Activated T-helper 1 cell treated with Interleukin-2 at 50 U/mL for 16 hours (primary cell): ENCODE data around the gene GPSM1.

Experiments
- DNase-seq: peaks from one replicate; pipeline ENCODE4 v3.0.0-alpha.2; 2020; ENCODE audit warnings: low read depth

Gene GPSM1

DNA sequence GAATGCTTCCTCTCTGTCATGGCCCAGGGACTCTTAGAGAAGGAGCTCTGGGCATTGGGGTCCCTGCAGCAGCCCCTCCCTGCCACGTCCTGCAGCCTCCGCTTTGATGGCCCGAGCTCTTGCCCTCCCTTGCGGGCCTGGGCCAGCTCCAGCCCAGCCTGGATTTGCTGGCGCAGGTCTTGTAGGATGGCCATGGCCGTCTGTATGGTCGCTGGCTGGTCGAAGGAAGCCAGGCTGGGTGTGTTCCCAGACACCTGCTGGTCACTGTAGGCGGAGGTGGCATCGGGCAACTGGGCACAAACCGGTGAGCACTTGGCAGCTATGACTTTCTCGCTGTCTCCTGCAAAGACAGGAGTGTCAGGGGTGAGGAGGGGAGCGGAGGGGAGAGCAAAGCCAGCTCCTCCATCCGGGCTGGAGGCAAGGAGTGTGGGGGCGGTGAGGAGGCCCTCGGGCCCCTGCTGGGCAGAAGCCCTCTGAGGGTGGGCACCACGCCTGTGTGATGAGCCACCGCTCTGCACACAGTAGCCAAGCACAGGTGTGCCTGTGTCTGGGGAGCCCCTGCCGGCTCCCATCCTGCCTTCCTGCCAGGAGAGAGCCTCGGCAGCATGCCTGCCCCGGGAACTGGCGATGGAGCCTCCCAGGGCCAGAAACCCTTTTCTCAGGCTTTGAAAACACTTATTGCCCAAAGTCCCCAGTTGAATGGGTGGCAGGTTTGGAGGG lies 35.9 kb upstream of the GPSM1 start:
- no peak for DNase-seq

DNA sequence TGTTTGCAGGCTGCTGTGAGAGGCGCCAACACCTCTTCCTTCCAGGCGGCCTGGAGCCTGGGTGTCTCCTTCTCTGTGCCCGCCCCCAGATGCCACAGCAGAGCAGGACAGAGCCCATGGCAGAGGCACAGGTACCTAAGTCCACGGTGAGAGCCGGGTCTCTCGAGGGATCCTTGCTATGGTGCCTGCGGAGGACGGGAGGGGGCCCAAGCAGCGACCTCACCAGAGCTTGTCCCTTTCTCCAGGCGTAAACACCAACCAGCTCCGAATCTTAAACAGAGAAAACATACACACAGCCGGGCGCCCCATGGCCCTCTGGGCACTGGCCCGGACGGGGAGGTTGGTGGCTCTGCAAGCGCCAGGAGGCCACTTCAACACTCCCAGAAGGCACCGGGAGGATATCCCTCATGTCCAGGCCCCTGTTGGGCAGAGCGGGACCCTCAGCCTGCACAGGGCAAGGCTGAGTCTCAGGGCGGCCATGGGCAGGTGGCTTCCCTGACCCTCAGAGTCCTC lies 35.3 kb upstream of the GPSM1 start:
- DNase-seq = no peak

DNA sequence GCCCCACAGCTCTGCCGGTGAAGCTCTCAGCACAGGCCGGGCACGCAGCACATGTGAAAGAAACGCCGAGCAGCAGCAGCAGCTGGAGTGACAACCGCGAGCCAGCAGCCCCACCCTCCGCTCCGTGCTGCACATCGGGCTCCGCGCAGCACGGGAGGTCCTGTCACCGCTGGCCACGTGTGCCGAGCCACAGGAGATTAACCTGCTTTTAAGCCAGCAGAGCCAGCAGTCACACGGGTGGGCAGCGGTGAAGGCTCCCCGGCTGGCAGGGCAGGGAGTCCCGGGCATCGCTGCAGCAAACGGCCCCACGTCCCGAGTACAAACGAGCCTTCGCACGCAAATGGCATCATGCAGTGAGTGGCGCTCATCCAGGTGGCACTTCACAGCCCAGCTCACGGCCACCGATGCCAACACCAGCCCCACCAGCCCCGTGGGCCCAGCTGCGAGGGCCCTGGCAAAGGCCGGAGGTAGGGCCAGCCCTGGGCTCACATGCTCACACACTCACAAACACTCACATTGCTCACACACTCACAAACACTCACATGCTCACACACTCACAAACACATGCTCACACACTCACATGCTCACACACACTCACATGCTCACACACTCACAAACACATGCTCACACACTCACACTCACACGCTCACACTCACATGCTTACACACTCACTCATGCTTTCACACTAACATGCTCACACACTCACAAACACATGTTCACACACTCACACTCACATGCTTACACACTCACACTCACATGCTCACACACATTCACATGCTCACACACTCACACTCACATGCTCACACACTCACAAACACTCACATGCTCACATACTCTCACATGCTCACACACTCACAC lies 34.5 kb upstream of the GPSM1 start:
- DNase-seq = no peak

DNA sequence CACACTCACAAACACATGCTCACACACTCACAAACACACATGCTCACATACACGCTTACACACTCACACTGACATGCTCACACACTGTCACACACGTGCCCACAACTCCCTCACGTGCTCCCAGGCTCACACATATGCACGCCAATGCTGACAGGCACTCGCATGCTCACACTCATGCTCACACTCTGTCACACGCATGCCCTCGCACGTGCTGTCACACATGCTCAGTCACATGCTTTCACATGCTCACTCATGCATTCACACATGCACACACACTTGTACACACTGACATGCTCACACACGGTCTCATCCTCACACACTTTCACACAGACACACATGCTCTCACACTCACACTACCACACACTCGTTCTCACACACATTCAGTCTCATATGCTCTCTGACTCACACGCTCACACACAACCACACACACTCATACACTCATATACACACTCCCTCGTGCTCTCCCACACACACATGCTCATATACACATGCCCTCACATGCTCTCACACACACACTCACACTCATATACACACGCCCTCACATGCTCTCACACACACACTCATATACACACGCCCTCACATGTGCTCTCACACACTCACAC lies 33.8 kb upstream of the GPSM1 start:
- no peak for DNase-seq

DNA sequence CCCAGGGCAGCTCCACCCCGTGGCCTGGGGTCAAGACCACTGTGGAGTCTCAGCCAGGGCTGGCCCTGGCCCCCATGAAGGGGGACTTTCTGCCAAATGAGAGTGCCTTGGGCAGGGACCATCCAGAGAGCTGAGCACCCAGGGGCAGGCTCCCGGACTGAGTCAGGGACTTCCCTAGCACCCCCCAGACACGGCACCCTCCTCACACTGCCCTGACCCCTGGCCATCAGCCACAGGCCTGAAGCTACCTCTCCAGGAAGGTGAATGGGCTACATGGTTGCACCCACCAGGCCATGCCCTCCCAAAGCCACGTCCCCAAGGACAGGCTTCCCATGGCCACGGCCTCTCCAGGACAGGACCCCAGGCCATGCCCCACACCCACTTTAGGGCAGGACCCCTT lies 32.9 kb upstream of the GPSM1 start:
- no peak for DNase-seq

DNA sequence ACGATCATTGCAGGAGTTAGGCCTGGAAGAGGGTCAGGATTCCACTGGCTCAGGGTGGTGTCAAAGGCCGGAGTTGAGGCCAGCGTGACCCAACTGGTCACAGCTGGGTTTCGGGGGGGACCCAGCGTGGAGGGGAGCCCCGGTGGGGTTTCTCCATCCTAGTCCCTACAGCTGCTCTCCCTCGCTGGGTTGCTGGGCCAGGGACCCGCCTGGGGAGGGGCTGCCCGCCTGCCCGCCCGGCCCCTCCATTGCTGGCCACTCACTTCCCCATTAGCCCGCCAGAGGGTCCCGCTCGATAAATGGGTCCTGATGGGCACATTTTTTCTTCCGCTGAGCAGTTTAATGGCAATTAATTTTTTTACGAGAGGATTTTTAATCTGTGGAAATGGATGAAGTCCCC lies 32.3 kb upstream of the GPSM1 start:
- no peak for DNase-seq

DNA sequence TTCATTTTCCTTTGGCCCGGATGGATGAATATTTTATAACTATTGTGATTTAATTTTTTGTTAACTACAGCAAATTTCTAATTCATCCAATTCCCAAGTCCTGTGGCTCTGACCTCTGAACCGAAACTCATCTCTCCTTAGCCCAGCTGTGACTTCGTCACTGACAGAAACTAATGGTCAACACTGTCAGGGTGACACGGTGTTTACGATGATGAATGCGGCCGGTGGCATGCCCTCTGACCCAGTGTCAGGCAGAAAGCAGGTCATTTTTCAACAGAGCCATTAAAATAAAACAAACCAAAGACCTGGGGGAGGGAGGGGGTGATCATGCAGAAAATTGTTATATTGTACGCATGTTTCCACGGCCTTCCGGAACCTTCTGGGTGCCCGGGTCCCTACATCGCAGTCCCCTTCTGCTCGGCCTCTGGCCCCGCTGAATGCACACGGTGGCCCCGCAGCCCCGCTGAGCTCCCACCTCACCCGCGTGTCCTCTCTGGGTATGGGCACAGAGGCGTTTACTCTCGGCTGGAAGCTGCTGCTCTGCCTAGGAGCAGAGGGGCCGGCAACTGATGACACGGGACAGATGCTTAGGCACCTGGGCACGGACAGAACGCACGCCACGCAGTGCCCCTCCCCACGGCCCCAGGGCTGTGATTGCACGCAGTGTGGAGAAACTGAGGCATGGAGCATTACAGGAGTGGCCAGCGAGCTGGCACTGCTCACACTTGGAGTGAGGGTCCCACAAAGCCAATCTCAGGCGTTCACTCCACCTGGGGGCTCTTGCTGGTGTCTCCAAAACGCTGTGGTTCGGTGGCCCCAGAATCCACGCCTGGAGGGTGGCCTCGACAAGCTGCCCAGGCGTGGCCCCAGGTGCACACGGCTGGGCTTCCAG lies 31.6 kb upstream of the GPSM1 start:
- DNase-seq = no peak

DNA sequence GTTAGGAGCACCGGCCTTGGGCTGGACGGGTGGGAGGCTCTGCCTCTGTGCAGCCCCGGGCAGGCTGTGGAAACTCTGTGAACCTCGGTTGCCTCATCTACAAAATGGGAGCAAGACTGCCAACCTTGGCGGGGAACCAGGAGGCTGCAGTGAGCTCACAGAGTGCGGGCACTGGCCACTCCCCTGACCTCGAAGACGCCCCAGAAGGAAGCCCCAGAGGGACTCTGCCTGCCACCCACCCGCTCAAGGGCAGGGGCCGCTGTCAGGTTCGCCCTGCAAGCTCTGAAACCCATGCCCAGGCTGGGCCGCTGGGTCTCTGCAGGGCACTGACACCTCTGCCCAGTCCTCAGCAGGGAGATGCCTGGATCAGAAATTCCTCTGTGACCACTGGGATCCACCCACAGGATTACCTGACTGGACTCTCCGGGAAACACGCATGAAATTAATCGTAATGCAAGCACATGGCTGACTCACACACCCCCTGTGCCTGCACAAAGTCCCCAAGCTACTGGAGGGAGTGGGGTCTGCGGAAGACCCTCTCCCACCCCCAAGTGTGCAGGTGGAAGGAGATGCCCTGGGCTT lies 30.8 kb upstream of the GPSM1 start:
- DNase-seq = no peak

DNA sequence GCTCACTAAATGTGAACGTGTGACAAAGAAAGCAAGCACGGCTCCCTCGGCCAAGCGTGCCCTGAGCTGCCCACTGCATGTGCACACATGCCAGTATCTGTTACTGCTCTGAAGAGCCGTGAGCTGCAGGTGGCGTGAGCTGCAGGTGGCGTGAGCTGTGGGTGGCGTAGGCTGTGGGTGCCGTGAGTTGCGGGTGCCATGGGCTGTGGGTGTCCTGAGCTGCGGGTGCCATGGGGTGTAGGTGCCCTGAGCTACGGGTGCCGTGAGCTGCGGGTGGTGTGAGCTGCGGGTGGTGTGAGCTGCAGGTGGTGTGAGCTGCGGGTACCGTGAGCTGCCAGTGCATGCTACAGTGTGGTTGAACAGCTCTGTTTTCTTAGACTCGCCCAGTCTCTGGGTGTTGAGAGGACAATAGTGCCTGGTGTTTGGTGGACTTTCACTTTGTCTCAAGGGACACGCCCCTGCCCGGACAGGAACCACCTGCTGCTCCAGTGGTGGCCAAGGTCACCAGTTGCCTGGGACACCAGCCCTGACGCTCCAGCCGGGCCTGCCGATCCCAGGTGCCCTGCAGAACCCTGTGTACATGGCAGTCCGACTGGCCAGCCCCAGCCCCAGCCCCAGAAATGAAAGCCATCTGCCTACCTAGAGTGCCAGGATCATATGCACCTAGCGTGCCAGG lies 30.2 kb upstream of the GPSM1 start:
- DNase-seq = no peak

DNA sequence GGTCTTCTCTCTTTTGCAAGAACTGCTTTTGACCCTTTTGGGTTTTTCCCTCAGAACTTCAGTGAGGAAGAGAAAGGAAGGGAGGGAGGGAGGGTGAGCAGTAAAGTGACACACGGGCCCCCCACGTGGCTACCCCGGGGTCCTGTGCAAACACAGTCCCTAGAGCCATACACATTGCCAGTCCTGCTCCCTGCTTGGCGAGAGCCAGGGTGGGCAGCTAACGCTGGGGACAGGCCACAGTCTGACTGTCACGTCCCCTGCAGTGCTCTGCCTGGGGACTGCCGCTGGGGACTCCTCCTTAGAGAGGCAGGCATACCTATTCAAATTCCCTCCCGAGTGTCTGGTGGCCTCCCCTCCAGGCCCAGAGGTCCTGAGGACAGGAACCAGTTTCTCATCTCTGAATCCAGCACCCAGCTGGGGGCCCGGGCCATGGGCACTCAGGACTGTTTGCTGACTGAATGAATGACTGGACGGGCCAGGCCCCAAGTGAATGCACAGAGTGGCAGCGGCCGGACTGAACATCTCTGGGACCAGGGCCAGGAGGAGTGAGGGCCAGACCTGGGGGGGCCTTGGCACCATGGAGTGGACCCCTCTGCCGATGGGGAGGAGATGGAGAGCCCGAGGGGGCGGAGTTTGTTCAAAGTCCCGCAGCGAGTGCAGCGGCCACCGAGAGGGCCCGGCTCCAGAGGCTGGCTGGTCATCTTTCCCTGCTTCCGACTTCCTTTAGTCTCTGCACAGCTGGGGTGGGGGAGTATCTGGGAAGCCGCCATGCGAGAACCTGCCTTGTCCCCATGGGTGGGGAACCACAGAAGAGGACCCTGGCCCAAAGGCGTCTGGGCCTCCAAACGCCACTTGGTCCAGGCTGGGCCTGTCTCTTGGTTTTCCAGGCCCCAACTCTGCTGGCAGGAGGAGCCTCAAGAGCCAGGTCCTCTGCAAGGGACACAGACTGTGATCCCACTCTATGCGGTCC lies 29.3 kb upstream of the GPSM1 start:
- no peak for DNase-seq

DNA sequence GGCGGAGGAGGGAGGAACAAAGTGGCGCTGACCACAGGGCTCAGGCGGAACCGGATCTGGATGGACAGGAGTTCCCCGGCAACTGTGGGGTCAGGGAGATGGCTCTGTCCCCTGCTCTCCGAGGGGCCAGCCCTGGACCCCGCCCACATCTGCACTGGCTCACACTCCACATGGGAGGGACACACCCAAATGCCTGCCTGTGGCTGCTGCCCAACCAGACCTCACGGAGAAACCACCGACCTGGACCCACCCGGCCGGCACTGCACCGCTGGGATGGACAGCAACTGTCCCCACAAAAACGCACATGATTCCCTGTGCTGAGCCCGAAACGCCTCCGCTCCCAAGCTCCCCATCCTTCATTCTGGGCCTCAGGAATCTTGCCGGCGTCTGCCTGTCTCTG lies 28.2 kb upstream of the GPSM1 start:
- no peak for DNase-seq

DNA sequence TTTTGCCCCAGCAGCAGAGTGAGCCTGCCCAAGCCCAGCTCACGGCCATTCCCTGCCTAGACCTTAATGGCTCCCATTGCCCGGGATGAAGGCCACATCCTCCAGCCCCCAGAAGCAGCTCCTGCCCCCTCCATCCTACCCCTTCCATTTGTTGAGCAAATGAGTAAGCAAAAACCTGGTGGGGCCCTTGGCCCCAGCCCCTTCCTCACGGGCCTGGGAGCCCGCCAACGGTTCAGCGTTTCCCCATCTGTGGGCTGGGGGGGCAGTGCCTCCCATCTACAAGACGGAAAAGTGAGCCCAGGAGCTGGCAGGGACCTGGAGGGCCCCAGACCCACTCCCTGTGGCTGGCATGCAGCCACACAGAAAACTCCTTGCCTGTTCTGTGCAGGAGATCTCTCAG lies 27.8 kb upstream of the GPSM1 start:
- no peak for DNase-seq

DNA sequence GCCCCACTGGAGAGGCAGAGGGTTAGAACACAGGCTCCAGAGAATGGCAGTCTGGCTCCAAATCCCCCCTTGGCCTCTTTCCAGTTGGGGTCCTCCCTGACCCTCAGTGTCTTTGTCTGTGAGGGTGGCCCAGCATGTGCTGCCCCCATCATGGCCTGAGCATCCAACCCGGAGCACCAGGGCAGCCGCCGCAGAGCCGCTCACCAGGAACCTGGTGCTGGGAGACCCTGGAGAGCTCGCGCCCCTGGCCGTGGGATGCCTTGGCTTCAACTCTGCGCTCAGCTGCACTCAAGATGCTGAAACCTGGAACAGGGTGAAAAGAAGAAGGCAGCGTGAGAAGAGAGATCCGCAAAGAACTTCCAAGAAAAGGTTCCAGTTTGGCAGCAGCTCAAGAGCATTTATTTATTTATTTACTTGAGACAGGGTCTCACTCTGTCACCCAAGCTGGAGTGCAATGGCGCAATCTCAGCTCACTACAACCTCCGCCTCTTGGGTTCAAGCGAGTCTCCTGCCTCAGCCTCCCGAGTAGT lies 27.3 kb upstream of the GPSM1 start:
- no peak for DNase-seq

DNA sequence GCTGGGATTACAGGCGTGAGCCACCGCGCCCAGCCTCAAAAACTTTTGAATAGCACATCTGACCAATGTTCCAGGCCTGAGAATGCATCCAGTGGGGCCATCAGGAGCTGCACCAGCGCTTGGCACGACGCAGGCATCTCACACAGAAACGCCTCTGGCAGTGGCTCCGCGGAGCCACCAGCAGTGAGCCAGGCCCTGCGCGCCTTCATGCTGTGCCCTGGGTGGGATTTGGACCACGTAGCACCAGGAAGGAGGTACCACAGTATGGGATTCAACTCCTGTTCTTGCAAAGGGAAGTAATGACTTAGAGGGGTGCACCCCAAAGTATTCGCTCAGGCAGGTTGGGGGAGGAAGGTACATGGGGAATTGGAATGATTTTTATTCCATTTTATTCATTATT lies 26.5 kb upstream of the GPSM1 start:
- no peak for DNase-seq

DNA sequence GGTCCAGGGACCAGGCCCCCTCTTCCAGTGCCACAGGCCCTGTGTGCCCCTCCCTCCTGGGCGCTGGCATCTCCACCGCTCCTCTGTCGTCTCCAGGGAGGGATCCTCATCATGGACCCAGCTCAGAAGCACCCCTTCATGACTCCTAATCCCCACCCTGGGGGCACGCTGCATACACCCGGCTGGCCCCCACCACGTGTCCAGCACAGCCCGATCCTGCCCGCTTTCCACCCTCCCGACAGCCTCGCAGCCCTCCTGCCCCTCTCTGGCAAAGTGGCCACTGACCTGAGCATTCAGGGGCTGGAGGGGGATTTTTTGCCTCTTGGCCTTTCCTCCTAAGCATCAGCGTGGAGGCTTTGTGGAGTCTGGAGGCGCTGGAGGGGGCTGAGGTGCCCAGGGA lies 24.8 kb upstream of the GPSM1 start:
- DNase-seq = no peak

DNA sequence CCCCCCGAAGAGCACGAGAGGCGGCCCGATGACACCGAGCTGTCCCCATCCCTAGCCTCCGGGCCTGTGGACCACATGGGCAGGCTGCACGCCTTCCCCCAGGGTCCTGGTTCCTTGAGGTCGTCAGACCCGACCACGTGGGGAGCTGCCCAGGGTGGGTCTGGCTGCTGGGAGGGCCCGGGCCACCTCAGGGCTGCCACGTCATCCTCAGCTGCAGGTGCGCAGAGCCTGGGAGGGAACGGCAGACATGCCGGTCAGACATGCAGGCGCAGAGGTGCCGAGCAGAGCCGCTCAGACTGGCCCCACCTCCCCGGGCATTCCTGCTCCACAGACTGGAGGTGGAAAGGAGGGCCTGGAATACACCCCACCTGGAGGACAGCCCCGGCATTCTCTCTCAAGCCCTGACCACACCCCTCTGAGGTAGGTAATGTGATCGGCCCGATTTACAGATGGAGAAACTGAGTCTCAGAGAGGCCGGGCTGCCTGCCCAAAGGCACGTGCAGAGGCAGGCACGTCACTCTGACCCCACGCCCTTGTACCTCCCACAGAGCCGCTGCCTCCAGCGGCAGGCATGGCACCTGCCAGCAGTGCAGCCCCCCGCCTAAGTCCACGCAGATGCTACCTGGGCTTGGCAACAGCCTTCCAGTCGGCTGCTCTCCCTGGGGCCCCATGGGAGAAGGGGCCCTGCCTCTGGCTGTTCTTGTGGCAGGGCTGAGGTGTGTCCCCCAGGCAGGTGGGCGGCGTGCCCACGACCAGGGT lies 24.1 kb upstream of the GPSM1 start:
- no peak for DNase-seq

DNA sequence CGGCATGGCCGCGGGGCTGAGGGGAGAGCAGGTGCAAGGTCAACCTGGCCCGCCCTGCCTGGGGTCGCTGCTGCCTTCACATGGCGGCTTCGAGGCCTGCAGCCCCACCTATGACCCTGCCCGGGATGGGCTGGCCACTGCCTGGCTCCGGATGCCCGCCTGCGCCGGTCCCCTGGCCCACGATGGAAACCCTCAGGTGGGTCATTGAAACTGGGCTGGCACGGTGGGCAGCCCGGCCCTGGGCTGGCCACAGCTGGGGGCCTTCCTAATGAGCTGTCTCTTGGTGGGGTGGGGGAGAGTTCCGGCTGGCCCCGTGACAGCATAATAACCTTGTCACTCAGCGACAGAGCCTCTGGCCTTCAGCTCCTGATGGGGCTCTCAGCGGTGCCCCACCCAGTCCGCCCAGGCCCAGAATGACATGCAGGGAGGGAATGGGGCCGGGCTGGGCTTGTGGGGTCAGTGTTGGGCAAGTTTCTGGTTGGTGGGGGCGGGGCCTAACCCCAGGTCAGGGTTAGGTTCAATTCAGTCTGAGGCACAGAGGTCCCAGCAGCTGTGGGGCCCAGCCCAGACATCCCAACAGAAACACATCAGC lies 23.4 kb upstream of the GPSM1 start, which contains the start of gene CCDC187:
Gene CCDC187, minus strand, starts transcription at position 270 of the 592 bp plus-strand sequence. Its CDS starts 264 bp downstream, at position 6.
- DNase-seq = no peak

DNA sequence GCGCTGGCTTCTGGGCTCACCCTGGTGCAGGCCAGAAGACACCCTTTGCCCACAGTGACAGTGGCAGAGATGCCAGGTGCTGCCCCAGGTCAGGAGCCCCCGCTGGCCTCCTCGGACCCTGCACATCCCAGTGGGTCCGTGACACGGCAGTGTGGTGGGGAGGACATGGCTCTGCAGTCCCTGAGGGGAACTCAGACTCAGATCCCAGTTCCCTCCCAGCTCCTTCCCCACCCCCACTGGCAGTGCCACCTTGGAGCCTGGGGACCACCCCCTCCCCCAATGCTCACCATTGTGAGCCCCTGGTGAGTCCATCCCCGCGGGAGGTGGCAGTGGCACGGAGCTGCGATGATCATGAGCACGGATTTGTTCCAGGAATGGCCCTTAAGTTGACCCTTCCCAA lies 22.9 kb upstream of the GPSM1 start:
- DNase-seq = no peak
